Kidney (tissue), 14 donors: ENCODE data around the gene CUBN. TPM values are rescaled to one million over a fixed set of nuclear protein-coding genes. Genes with fewer than 3 reads are reported as not detected.

Source experiments
- DNase-seq, 5 donors: peaks; one replicate each; pipeline ENCODE4 v3.0.0-alpha.2; 2013 to 2020
- FAIRE-seq: peaks from 2 replicates; lab custom pipeline; 2012; peaks lifted over from hg19 to GRCh38; lab: Jason Lieb, UNC
- H3K27ac ChIP-seq, 2 donors: one replicate each; pipeline ENCODE4 v1.7.0; 2013; ENCODE audit warnings: low read depth in 2 of 2, low read length in 2 of 2, inconsistent platforms in 1 of 2
- H3K27me3 ChIP-seq: one replicate; pipeline ENCODE4 v1.7.1; 2013; ENCODE audit warnings: low read length, inconsistent platforms; ENCODE audit not compliant: control insufficient read depth, insufficient read depth
- H3K36me3 ChIP-seq, 3 donors: one replicate each; pipeline versions ENCODE4 v1.7.0 to v1.7.1; 2013; ENCODE audit warnings: low read length in 3 of 3, control low read depth in 1 of 3, inconsistent platforms in 1 of 3; ENCODE audit not compliant: insufficient read depth in 3 of 3, control insufficient read depth in 2 of 3
- H3K4me1 ChIP-seq, 3 donors: one replicate each; pipeline versions ENCODE4 v1.7.0 to v1.7.1; 2013; ENCODE audit warnings: low read length in 3 of 3, inconsistent platforms in 1 of 3, low read depth in 1 of 3; ENCODE audit not compliant: control insufficient read depth in 2 of 3, insufficient read depth in 2 of 3
- H3K4me3 ChIP-seq, 3 donors: one replicate each; pipeline versions ENCODE4 v1.7.0 to v1.8.1; 2013; ENCODE audit warnings: low read length in 3 of 3, control low read depth in 1 of 3, inconsistent platforms in 1 of 3
- H3K9ac ChIP-seq, 3 donors: one replicate each; pipeline versions ENCODE4 v1.7.0 to v1.7.1; 2013; ENCODE audit warnings: low read length in 3 of 3, control low read depth in 1 of 3, inconsistent platforms in 1 of 3
- H3K9me3 ChIP-seq, 3 donors: one replicate each; pipeline versions ENCODE4 v1.7.0 to v1.7.1; 2013; ENCODE audit warnings: low read length in 3 of 3, control low read depth in 1 of 3, inconsistent platforms in 1 of 3; ENCODE audit not compliant: control insufficient read depth in 2 of 3, insufficient read depth in 1 of 3
- intact Hi-C: fragments of 100-400 bp; cut with DNase I; formaldehyde crosslinking; loops from one replicate; pipeline ENCODE4 v1.11.1; 2022
- polyA plus RNA-seq: library from polyadenylated mRNA; stranded (reverse); fragments of 350-450 nt; fragmentation: Illumina TruSeq; extraction: RNeasy Lipid Tissue Mini Kit (QIAGEN cat#74804); gene quantifications from one replicate; pipeline ENCODE4 v1.2.3, GENCODE V29; 2014; ENCODE audit warnings: low read depth, low replicate concordance; ENCODE audit not compliant: insufficient read depth
- total RNA-seq: library from RNA; stranded (reverse); fragmentation: NEBNext Ultra II Directional; extraction: Animal tissue kit (Norgen Biotek cat#: 25700); gene quantifications from one replicate; pipeline ENCODE4 v1.2.1, GENCODE V29; 2021
- TF ChIP-seq, protein P1 (sequence below): IDR thresholded peaks from 3 replicates; pipeline ENCODE4 v1.5.1; 2012; ENCODE audit warnings: mild to moderate bottlenecking, moderate library complexity, borderline replicate concordance; ENCODE audit not compliant: insufficient read depth; ENCODE audit errors: extremely low read depth
- donor health status: control.
- donor health status: control.
- donor health status: control.
- donor health status: control.
- donor health status: control.
- donor health status: DM: yes; HTN: yes; CAD: no.
- donor health status: Normal renal cell carcinoma (clear cell type).

CUBN gene
- total and polyA plus RNA-seq, 2 donors from 2014 or later, result 14.8 to 31.6 TPM

DNA sequence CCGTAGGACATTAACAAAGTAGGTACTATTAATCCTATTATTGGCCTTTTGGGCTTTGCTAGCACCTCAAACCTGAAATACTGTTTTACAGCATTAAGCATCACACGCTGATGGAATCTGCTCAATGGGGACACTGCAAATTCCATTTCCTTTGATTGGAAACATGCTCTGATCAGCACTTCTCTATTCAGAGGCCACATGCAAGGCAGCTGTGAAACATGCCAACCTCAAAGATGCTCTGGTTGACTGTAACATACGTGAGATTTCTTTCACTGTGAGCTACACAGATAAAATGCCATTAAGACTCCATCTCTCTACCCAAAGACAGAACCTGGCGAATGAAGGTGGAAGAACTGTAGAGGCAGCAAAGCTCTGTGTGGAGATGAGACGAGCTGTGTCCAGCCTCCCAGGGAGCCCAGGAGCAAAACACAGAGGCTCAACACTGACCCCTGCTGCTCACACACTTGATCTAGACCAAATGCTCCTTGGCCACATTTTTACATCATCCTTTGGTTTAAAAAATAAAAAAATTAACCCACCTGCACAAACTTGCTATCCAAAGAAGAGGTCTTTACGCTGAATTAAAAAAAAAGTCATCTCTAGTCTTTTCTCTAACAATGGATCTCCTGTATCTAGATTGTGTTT is 320.4 kb downstream of the CUBN start:
- H3K4me3 ChIP-seq, result no peak overlapping the region
- no peaks in the 10 kb centered on the region for H3K9me3 ChIP-seq
- no peak overlapping the region for H3K9ac ChIP-seq
- no peak overlapping the region for H3K27ac ChIP-seq
- TF ChIP-seq, protein P1, sequence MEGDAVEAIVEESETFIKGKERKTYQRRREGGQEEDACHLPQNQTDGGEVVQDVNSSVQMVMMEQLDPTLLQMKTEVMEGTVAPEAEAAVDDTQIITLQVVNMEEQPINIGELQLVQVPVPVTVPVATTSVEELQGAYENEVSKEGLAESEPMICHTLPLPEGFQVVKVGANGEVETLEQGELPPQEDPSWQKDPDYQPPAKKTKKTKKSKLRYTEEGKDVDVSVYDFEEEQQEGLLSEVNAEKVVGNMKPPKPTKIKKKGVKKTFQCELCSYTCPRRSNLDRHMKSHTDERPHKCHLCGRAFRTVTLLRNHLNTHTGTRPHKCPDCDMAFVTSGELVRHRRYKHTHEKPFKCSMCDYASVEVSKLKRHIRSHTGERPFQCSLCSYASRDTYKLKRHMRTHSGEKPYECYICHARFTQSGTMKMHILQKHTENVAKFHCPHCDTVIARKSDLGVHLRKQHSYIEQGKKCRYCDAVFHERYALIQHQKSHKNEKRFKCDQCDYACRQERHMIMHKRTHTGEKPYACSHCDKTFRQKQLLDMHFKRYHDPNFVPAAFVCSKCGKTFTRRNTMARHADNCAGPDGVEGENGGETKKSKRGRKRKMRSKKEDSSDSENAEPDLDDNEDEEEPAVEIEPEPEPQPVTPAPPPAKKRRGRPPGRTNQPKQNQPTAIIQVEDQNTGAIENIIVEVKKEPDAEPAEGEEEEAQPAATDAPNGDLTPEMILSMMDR, result peak; percentile 35
- no peaks in the 10 kb centered on the region for H3K36me3 ChIP-seq
- no peaks in the 10 kb centered on the region for H3K27me3 ChIP-seq
- intact Hi-C loops, result no loop called here
- no peaks in the 10 kb centered on the region for H3K4me1 ChIP-seq
- FAIRE-seq, result no peak
- DNase-seq, result peak in 1 of 5 donors; percentile 27

DNA sequence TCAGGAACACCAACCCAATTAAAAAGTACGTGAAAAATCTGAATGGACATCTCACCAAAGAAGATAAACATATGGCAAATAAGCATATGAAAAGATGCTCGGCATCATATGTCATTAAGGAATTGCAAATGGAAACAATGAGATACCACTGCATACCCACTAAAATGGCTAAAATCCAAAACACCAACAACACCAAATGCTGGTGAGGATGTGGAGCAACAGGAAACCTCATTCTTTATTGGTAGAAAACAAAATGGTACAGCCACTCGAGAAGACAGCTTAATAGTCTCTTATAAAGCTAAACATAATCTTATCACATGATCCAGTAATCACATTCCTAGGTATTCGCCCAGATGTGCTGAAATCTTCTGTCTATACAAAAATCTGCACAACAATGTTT is 325.5 kb downstream of the CUBN start:
- Histone ChIP-seq H3K4me3 (no peak overlapping the region), H3K9ac (no peak overlapping the region), H3K9me3 (no peaks in the 10 kb centered on the region), H3K27ac (no peak overlapping the region), H3K27me3 (no peaks in the 10 kb centered on the region), H3K4me1 (no peaks in the 10 kb centered on the region), H3K36me3 (no peaks in the 10 kb centered on the region)
- DNase-seq (no peak), FAIRE-seq (no peak)
- TF ChIP-seq, protein P1, result no peak
- intact Hi-C loops, result no loop called here

DNA sequence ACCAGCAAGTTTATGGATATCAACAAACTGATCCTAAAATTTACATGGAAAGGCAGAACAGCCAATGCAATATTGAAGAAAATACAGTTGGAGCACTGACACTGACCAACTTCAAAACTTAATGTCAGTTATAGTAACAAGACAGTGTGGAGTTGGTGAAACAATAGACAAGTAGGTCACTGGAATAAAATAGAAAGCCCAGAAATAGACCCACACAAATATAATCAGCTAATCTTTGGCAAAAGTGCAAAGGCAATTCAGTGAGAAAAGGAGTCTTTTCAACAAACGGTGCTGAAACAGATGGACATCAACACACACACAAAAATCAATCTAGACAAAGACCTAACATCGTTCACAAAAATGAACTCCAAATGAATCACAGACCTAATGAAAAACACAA is 326.1 kb downstream of the CUBN start:
- FAIRE-seq, result no peak
- Histone ChIP-seq H3K9me3 (no peaks in the 10 kb centered on the region), H3K27ac (no peak overlapping the region), H3K36me3 (no peaks in the 10 kb centered on the region), H3K27me3 (no peaks in the 10 kb centered on the region), H3K4me1 (no peaks in the 10 kb centered on the region), H3K9ac (no peak overlapping the region), H3K4me3 (no peak overlapping the region)
- TF ChIP-seq, protein P1, result no peak
- DNase-seq, result no peak
- intact Hi-C loops, result no loop called here

DNA sequence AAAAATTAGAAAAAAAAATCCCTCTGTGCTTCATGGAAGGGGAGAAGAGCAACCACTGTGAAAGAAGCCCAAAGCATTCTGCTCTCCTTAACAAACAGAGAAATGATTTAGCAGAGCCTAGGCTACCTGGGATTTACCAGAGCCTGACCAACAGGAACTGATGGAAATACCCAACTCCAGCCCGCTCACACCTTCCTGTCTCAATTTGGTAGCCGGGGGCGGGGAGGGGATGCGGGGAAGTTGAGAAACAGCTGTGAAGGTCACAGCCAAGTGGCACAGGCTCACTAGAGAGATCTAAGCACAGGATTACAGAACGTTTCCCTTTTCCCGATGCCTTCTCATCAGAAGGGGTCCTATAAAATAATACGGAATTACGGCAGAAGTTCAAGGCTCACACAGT is 330.0 kb downstream of the CUBN start:
- Histone ChIP-seq H3K4me1 (no peaks in the 10 kb centered on the region), H3K9ac (no peak overlapping the region), H3K27me3 (no peaks in the 10 kb centered on the region), H3K9me3 (no peaks in the 10 kb centered on the region), H3K36me3 (no peaks in the 10 kb centered on the region), H3K4me3 (no peak overlapping the region), H3K27ac (no peak overlapping the region)
- DNase-seq (no peak), FAIRE-seq (no peak)
- intact Hi-C loops, result no loop called here
- TF ChIP-seq, protein P1, result no peak
